OCI-LY1 (cell line): ENCODE measurements around the gene ERBB4.

Source experiments
- EZH2 ChIP-seq: fragments of 200-600 bp; sonication (generic), shearing (Covaris generic); IDR thresholded peaks from 2 replicates; pipeline ENCODE4 v1.8.0; 2017; ENCODE audit warnings: borderline replicate concordance, mixed run types, mild to moderate bottlenecking, antibody characterized with exemption, low read length, moderate library complexity, mixed read lengths
- TF ChIP-seq, protein P1 (sequence below): fragments of 200-600 bp; sonication (generic), shearing (Covaris generic); IDR thresholded peaks from 2 replicates; pipeline ENCODE4 v1.5.1; 2017; ENCODE audit warnings: mild to moderate bottlenecking, antibody characterized with exemption, low read length, moderate library complexity, mixed read lengths

DNA sequence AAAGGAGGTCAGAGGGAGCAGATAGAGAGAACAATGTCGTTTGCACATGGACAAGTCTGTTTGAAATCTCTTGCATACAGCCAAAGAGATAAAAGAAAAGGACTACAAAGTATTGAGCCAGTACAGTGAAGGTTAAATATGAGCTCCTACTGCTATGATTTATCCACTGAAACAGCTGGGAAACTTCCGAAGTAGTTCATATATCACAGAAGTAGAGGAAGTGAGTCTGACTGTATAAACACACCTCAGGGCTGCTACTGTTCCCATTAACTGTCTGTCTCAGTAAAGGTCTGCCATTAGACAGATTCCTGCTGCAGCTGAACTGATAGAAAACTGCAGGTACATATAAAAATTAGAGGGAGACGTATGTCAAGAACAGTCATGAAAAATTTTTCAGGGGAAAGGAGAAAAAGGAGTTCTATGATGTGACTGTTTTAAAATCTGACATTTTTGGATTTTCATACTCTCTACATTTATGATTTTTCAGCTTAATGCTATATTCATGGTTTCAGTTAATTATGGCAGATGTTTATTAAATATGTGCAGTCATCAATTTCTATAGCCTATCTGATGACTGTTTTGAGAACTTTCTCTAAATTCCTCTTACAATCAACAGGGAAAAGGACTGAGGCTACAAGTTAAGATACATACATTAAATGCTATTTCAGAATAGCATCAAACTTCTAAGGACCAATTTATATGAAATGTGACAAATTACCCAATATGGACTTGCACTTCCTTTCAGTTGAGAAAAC is 364.7 kb downstream of the ERBB4 start:
- TF ChIP-seq, protein P1, sequence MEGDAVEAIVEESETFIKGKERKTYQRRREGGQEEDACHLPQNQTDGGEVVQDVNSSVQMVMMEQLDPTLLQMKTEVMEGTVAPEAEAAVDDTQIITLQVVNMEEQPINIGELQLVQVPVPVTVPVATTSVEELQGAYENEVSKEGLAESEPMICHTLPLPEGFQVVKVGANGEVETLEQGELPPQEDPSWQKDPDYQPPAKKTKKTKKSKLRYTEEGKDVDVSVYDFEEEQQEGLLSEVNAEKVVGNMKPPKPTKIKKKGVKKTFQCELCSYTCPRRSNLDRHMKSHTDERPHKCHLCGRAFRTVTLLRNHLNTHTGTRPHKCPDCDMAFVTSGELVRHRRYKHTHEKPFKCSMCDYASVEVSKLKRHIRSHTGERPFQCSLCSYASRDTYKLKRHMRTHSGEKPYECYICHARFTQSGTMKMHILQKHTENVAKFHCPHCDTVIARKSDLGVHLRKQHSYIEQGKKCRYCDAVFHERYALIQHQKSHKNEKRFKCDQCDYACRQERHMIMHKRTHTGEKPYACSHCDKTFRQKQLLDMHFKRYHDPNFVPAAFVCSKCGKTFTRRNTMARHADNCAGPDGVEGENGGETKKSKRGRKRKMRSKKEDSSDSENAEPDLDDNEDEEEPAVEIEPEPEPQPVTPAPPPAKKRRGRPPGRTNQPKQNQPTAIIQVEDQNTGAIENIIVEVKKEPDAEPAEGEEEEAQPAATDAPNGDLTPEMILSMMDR, result no peak
- no peak for TF ChIP-seq EZH2
